HG02588 (cell line): Measurements from ENCODE around the gene VAMP1.

Experiments
- ATAC-seq: cut with Tn5 transposase; IDR thresholded peaks from one replicate; pipeline ENCODE4 v1.9.1; 2021; ENCODE audit warnings: mild to moderate bottlenecking, moderate library complexity; ENCODE audit not compliant: unreplicated experiment

The VAMP1 gene

GRCh38 chr12:6426882-6427671 lies 43.4 kb downstream of the VAMP1 start:
- ATAC-seq: peak; percentile 65

- no peak for ATAC-seq
Observed at GRCh38 chr12:6425590-6426531, 44.6 kb downstream of the VAMP1 start.

GRCh38 chr12:6424866-6425265 lies 45.6 kb downstream of the VAMP1 start:
- ATAC-seq: no peak

GRCh38 chr12:6424008-6424347 lies 46.5 kb downstream of the VAMP1 start:
- ATAC-seq: no peak

GRCh38 chr12:6423267-6424007 lies 47.0 kb downstream of the VAMP1 start:
- no peak for ATAC-seq

GRCh38 chr12:6420364-6420763 lies 50.1 kb downstream of the VAMP1 start:
- no peak for ATAC-seq

GRCh38 chr12:6418796-6419195 lies 51.7 kb downstream of the VAMP1 start:
- ATAC-seq: no peak

- no peak for ATAC-seq
Observed at GRCh38 chr12:6416596-6416995, 53.9 kb downstream of the VAMP1 start.
